Measurements from ENCODE around the gene HNRNPD. TPM values are rescaled to one million over a fixed set of nuclear protein-coding genes. Genes with fewer than 3 reads are reported as not detected.
"Not testable (repeated sequence)": the region's sequence is repeated elsewhere in the genome, so short reads cannot be mapped to it uniquely, and the experiment has no call there.

The HNRNPD gene
- 338 to 352 TPM (median 344 TPM) in 3 replicates for total RNA-seq

GRCh38 chr4:82373816-82374625 is at the start of gene HNRNPD:
Gene HNRNPD (minus strand): TSS chr4:82373991. CDS start chr4:82373678, 313 bp downstream.
- DNase-seq (ENCODE audit: low spot score in 2 of 2, unreplicated experiment in 2 of 2) = peak; percentile 94
- Mint-ChIP-seq H3K36me3 (peaks cover 8% of the 10 kb centered on the region), H3K27ac (peak within 1 kb of the TSS; percentile 100), H3K4me1 (peaks cover 42% of the 10 kb centered on the region), H3K27me3 (ENCODE audit: low read depth) (no peaks in the 10 kb centered on the region), H3K4me3 (peak within 1 kb of the TSS; percentile 91), H3K9me3 (peaks cover 2% of the 10 kb centered on the region)
- TF ChIP-seq CTCF (IDR thresholded peaks at IDR 0.05; ENCODE audit: unreplicated experiment) = no peak

- TF ChIP-seq CTCF (IDR thresholded peaks at IDR 0.05; ENCODE audit: unreplicated experiment) = no peak
- Mint-ChIP-seq H3K27me3 (ENCODE audit: low read depth) (peaks cover 6% of the 10 kb centered on the region), H3K9me3 (no peaks in the 10 kb centered on the region), H3K36me3 (peaks cover 43% of the 10 kb centered on the region), H3K4me1 (peaks cover 24% of the 10 kb centered on the region), H3K27ac (no peak overlapping the region), H3K4me3 (no peak overlapping the region)
- DNase-seq (ENCODE audit: low spot score in 2 of 2, unreplicated experiment in 2 of 2) = no peak
Observed at GRCh38 chr4:82422616-82423015, 48.8 kb upstream of the HNRNPD start.

GRCh38 chr4:82421796-82422560 is 48.2 kb upstream of the HNRNPD start:
- Mint-ChIP-seq H3K9me3 (no peaks in the 10 kb centered on the region), H3K4me1 (peaks cover 17% of the 10 kb centered on the region), H3K36me3 (peaks cover 38% of the 10 kb centered on the region), H3K27ac (no peak overlapping the region), H3K27me3 (ENCODE audit: low read depth) (peaks cover 6% of the 10 kb centered on the region), H3K4me3 (no peak overlapping the region)
- DNase-seq (ENCODE audit: low spot score in 2 of 2, unreplicated experiment in 2 of 2) = no peak
- no peak for TF ChIP-seq CTCF (IDR thresholded peaks at IDR 0.05; ENCODE audit: unreplicated experiment)

- Mint-ChIP-seq H3K27ac (no peak overlapping the region), H3K4me3 (no peak overlapping the region), H3K4me1 (no peaks in the 10 kb centered on the region), H3K27me3 (ENCODE audit: low read depth) (peaks cover 16% of the 10 kb centered on the region), H3K36me3 (peaks cover 14% of the 10 kb centered on the region), H3K9me3 (no peaks in the 10 kb centered on the region)
- DNase-seq (ENCODE audit: low spot score in 2 of 2, unreplicated experiment in 2 of 2) = no peak
- TF ChIP-seq CTCF (IDR thresholded peaks at IDR 0.05; ENCODE audit: unreplicated experiment) = no peak
Observed at GRCh38 chr4:82419451-82419850, 45.7 kb upstream of the HNRNPD start.

GRCh38 chr4:82415922-82416365 is 42.2 kb upstream of the HNRNPD start:
- Mint-ChIP-seq H3K4me1 (no peaks in the 10 kb centered on the region), H3K4me3 (no peak overlapping the region), H3K27me3 (ENCODE audit: low read depth) (peaks cover 16% of the 10 kb centered on the region), H3K36me3 (no peaks in the 10 kb centered on the region), H3K9me3 (peaks cover 10% of the 10 kb centered on the region), H3K27ac (no peak overlapping the region)
- no peak for DNase-seq (ENCODE audit: low spot score in 2 of 2, unreplicated experiment in 2 of 2)
- TF ChIP-seq CTCF (IDR thresholded peaks at IDR 0.05; ENCODE audit: unreplicated experiment) = no peak

GRCh38 chr4:82415061-82415460 is 41.3 kb upstream of the HNRNPD start:
- H3K4me3 Mint-ChIP-seq = not testable (repeated sequence)

More at GRCh38 chr4:82415061-82415460, 41.3 kb upstream of the HNRNPD start:
- not testable (repeated sequence) for H3K36me3 Mint-ChIP-seq; H3K27ac Mint-ChIP-seq; DNase-seq (ENCODE audit: low spot score in 2 of 2, unreplicated experiment in 2 of 2); H3K4me1 Mint-ChIP-seq
- Mint-ChIP-seq H3K27me3 (ENCODE audit: low read depth) (peaks cover 16% of the 10 kb centered on the region), H3K9me3 (peaks cover 10% of the 10 kb centered on the region)

All from mesothelial cell of epicardium (in vitro differentiated cells).